GM19397 (cell line): Measurements from ENCODE around the gene OSGEP.

ENCODE experiments used
- ATAC-seq: cut with Tn5 transposase; IDR thresholded peaks from one replicate; pipeline ENCODE4 v1.9.1; 2021; ENCODE audit warnings: mild to moderate bottlenecking, moderate library complexity; ENCODE audit not compliant: unreplicated experiment

OSGEP gene

GRCh38 chr14:20454516-20455354, at the start of gene OSGEP, which contains the start of gene APEX1:
Gene OSGEP (minus strand): TSS chr14:20454812. CDS start chr14:20454683, 129 bp downstream.
Gene APEX1 (plus strand): TSS chr14:20455226. CDS start chr14:20455646, 420 bp downstream.
- peak; percentile 91 for ATAC-seq

GRCh38 chr14:20503898-20504297, 49.3 kb upstream of the OSGEP start:
- no peak for ATAC-seq

- ATAC-seq, result no peak
These were observed 46.7 kb upstream of the OSGEP start for GRCh38 chr14:20501346-20501745.

GRCh38 chr14:20499881-20500280, 45.3 kb upstream of the OSGEP start:
- ATAC-seq, result no peak

GRCh38 chr14:20499108-20499507, 44.5 kb upstream of the OSGEP start:
- no peak for ATAC-seq

GRCh38 chr14:20498622-20499021, 44.0 kb upstream of the OSGEP start:
- ATAC-seq, result no peak

GRCh38 chr14:20494935-20495766, 40.5 kb upstream of the OSGEP start:
- no peak for ATAC-seq

GRCh38 chr14:20493634-20494033, 39.0 kb upstream of the OSGEP start:
- ATAC-seq, result no peak

GRCh38 chr14:20492486-20492885, 37.9 kb upstream of the OSGEP start:
- ATAC-seq, result no peak

- no peak for ATAC-seq
These were observed 36.0 kb upstream of the OSGEP start for GRCh38 chr14:20490563-20490962.

GRCh38 chr14:20489093-20489994, 34.7 kb upstream of the OSGEP start:
- peak; percentile 63 for ATAC-seq

- ATAC-seq, result no peak
These were observed 32.7 kb upstream of the OSGEP start for GRCh38 chr14:20487396-20487725.

- ATAC-seq, result no peak
These were observed 32.2 kb upstream of the OSGEP start for GRCh38 chr14:20486684-20487395.

- ATAC-seq, result no peak
These were observed 31.3 kb upstream of the OSGEP start for GRCh38 chr14:20485900-20486299.

GRCh38 chr14:20482382-20482781, 27.8 kb upstream of the OSGEP start:
- ATAC-seq, result no peak

- ATAC-seq, result no peak
These were observed 24.3 kb upstream of the OSGEP start for GRCh38 chr14:20478894-20479293.

GRCh38 chr14:20477211-20477876, 22.7 kb upstream of the OSGEP start:
- no peak for ATAC-seq

- ATAC-seq, result no peak
These were observed 22.2 kb upstream of the OSGEP start for GRCh38 chr14:20476776-20477175.

- ATAC-seq, result no peak
These were observed 18.0 kb upstream of the OSGEP start for GRCh38 chr14:20472536-20473169.
